ENCODE results near the gene FABP7. TPM values are rescaled to one million over a fixed set of nuclear protein-coding genes. Genes with fewer than 3 reads are reported as not detected.

Gene FABP7
- total RNA-seq, 4 donors from 2014 or later, result not detected

- H3K27ac ChIP-seq, result no peak overlapping the region
- no peak for DNase-seq (ENCODE audit: low spot score in 2 of 2)
- WGBS, 2 donors, result 88 to 96% methylated on average over 1 of the region's 1 CpG
- no peaks in the 10 kb centered on the region for H3K36me3 ChIP-seq
- H3K9me3 ChIP-seq, result no peaks in the 10 kb centered on the region
- H3K27me3 ChIP-seq, result no peaks in the 10 kb centered on the region
- no peak for TF ChIP-seq CTCF (IDR thresholded peaks at IDR 0.05)
- TF ChIP-seq EP300 (IDR thresholded peaks at IDR 0.05), result no peak
- TF ChIP-seq POLR2A (IDR thresholded peaks at IDR 0.05), result no peak
- H3K4me3 ChIP-seq, result no peak overlapping the region
- H3K4me1 ChIP-seq, result no peaks in the 10 kb centered on the region
These were observed 49.9 kb downstream of the FABP7 start for GRCh38 chr6:122829456-122829855.

- DNase-seq (ENCODE audit: low spot score in 2 of 2), result no peak
- Histone ChIP-seq H3K27me3 (no peaks in the 10 kb centered on the region), H3K27ac (no peak overlapping the region), H3K36me3 (no peaks in the 10 kb centered on the region), H3K4me3 (no peak overlapping the region), H3K4me1 (no peaks in the 10 kb centered on the region), H3K9me3 (no peaks in the 10 kb centered on the region)
- TF ChIP-seq EP300 (IDR thresholded peaks at IDR 0.05), result no peak
- no peak for TF ChIP-seq CTCF (IDR thresholded peaks at IDR 0.05)
- no peak for TF ChIP-seq POLR2A (IDR thresholded peaks at IDR 0.05)
- 81 to 91% methylated on average over 1 of the region's 1 CpG for WGBS, 2 donors
These were observed 52.0 kb downstream of the FABP7 start for GRCh38 chr6:122831511-122831910.

- Histone ChIP-seq H3K4me3 (no peak overlapping the region), H3K27me3 (no peaks in the 10 kb centered on the region), H3K27ac (no peak overlapping the region), H3K36me3 (no peaks in the 10 kb centered on the region), H3K4me1 (no peaks in the 10 kb centered on the region), H3K9me3 (no peaks in the 10 kb centered on the region)
- WGBS, 2 donors, result 80% methylated on average over 3 of the region's 3 CpGs
- no peak for DNase-seq (ENCODE audit: low spot score in 2 of 2)
- no peak for TF ChIP-seq CTCF (IDR thresholded peaks at IDR 0.05)
- TF ChIP-seq POLR2A (IDR thresholded peaks at IDR 0.05), result no peak
- no peak for TF ChIP-seq EP300 (IDR thresholded peaks at IDR 0.05)
These were observed 52.9 kb downstream of the FABP7 start for GRCh38 chr6:122832459-122832858.

GRCh38 chr6:122833021-122833491 lies 53.5 kb downstream of the FABP7 start:
- 55 to 56% methylated on average over 7 of the region's 7 CpGs for WGBS, 2 donors
- H3K4me3 ChIP-seq, result no peak overlapping the region
- H3K27ac ChIP-seq, result peak overlapping the region in 1 of 4 donors; percentile 45
- TF ChIP-seq EP300 (IDR thresholded peaks at IDR 0.05) (no peak), POLR2A (IDR thresholded peaks at IDR 0.05) (no peak), CTCF (IDR thresholded peaks at IDR 0.05) (no peak)
- no peak for DNase-seq (ENCODE audit: low spot score in 2 of 2)
- no peaks in the 10 kb centered on the region for H3K4me1 ChIP-seq
- no peaks in the 10 kb centered on the region for H3K36me3 ChIP-seq
- H3K9me3 ChIP-seq, result no peaks in the 10 kb centered on the region
- H3K27me3 ChIP-seq, result no peaks in the 10 kb centered on the region

Small RNA genes lying within 50 kb of the gene (small RNA-seq; reads per million reads assigned to genes)
- gene RN7SL564P, result not detected

Other genes with a start within 250 kb of the FABP7 start
- 1 to 10 TPM in 2 of 4 donors, under 1 TPM in 1, not detected in 1; 0.90 to 5.7 (median 2.0) TPM for gene PKIB, start 169.3 kb upstream of the FABP7 start, total RNA-seq
- gene SMPDL3A, start 9.5 kb downstream of the FABP7 start, total RNA-seq, result 10 to 100 TPM in 2 of 4 donors, 1 to 10 TPM in 2; 8.6 to 14.0 (median 10.5) TPM
- gene CLVS2, start 216.5 kb downstream of the FABP7 start, total RNA-seq, result under 1 TPM; under 0.01 to 0.22 (median under 0.01) TPM

Data from tibial nerve (tissue), 4 donors.